Small intestine (tissue), 7 donors: Measurements from ENCODE around the gene VKORC1L1. TPM values are rescaled to one million over a fixed set of nuclear protein-coding genes. Genes with fewer than 3 reads are reported as not detected.
"Not testable (repeated sequence)": the region's sequence is repeated elsewhere in the genome, so short reads cannot be mapped to it uniquely, and the experiment has no call there.

Experiments
- DNase-seq, 2 donors: peaks; one replicate each; pipeline versions ENCODE4 v3.0.0 to v3.0.0-alpha.2; 2013
- FAIRE-seq: peaks from 2 replicates; lab custom pipeline; 2012; peaks lifted over from hg19 to GRCh38; lab: Jason Lieb, UNC
- H3K27ac ChIP-seq, 3 donors: one replicate each; pipeline ENCODE4 v1.5.1; 2013; ENCODE audit warnings: low read length in 2 of 3, mild to moderate bottlenecking in 2 of 3, control low read depth in 1 of 3, inconsistent platforms in 1 of 3, low read depth in 1 of 3, moderate library complexity in 1 of 3
- H3K27me3 ChIP-seq, 3 donors: one replicate each; pipeline ENCODE4 v1.6.1; 2013; ENCODE audit warnings: low read length in 3 of 3, inconsistent platforms in 1 of 3; ENCODE audit not compliant: control insufficient read depth in 3 of 3, insufficient read depth in 3 of 3
- H3K36me3 ChIP-seq, 3 donors: one replicate each; pipeline ENCODE4 v1.6.1; 2013; ENCODE audit warnings: low read length in 3 of 3, inconsistent platforms in 1 of 3, low read depth in 1 of 3, mild to moderate bottlenecking in 1 of 3, moderate library complexity in 1 of 3; ENCODE audit not compliant: control insufficient read depth in 3 of 3, insufficient read depth in 2 of 3
- H3K4me1 ChIP-seq, 3 donors: one replicate each; pipeline ENCODE4 v1.6.1; 2013; ENCODE audit warnings: low read length in 2 of 3, inconsistent platforms in 1 of 3, low read depth in 1 of 3, mild to moderate bottlenecking in 1 of 3, moderate library complexity in 1 of 3; ENCODE audit not compliant: control insufficient read depth in 3 of 3, insufficient read depth in 2 of 3
- H3K4me3 ChIP-seq, 3 donors: one replicate each; pipeline ENCODE4 v1.5.1; 2013; ENCODE audit warnings: low read length in 3 of 3, control low read depth in 1 of 3, inconsistent platforms in 1 of 3, low read depth in 1 of 3, mild to moderate bottlenecking in 1 of 3, moderate library complexity in 1 of 3
- H3K9me3 ChIP-seq, 2 donors: one replicate each; pipeline ENCODE4 v1.6.1; 2013; ENCODE audit warnings: low read depth in 1 of 2, low read length in 1 of 2; ENCODE audit not compliant: control insufficient read depth in 2 of 2, insufficient read depth in 1 of 2
- WGBS, 3 donors: extraction: QIAGEN DNeasy Blood & Tissue Kit; methylation state at CpG; one replicate each; pipeline ENCODE4 v1.1.7; 2013; 5-methylcytosine and 5-hydroxymethylcytosine counted together
- polyA plus RNA-seq, 4 donors: library from polyadenylated mRNA; stranded (reverse) in 3 of 4; unstranded in 1 of 4; fragments of 200-250 nt in 3 of 4; fragments of 120-200 nt in 1 of 4; gene quantifications; one replicate each; pipeline versions ENCODE4 v1.2.1 to v1.2.3, GENCODE V29; 2013
- donor health status: healthy with polysubstance abuse.
- donor health status: control.
- donor health status: control.
- donor health status: Bipolar disorder and iron deficiency.
- donor health status: healthy.

The VKORC1L1 gene
- polyA plus RNA-seq, 4 donors: 6.0 to 25.6 (median 10.2) TPM

GRCh38 chr7:65889722-65890121 is 16.8 kb downstream of the VKORC1L1 start:
- H3K4me1 ChIP-seq, H3K27me3 ChIP-seq, H3K36me3 ChIP-seq, H3K27ac ChIP-seq, DNase-seq, H3K4me3 ChIP-seq, H3K9me3 ChIP-seq, FAIRE-seq: not testable (repeated sequence)
- WGBS, 3 donors: 92 to 95% (median 93%) methylated on average over 2 of the region's 2 CpGs

- no peaks in the 10 kb centered on the region for H3K9me3 ChIP-seq
- no peaks in the 10 kb centered on the region for H3K4me1 ChIP-seq
- H3K4me3 ChIP-seq: no peak overlapping the region
- FAIRE-seq (no peak), DNase-seq (no peak)
- peaks cover 0 to 2% (median 0%) of the 10 kb centered on the region in 3 donors for H3K36me3 ChIP-seq
- 77 to 95% (median 92%) methylated on average over 5 of the region's 5 CpGs for WGBS, 3 donors
- no peaks in the 10 kb centered on the region for H3K27me3 ChIP-seq
- H3K27ac ChIP-seq: no peak overlapping the region
Observed at GRCh38 chr7:65892161-65892560, 19.3 kb downstream of the VKORC1L1 start.

DNA sequence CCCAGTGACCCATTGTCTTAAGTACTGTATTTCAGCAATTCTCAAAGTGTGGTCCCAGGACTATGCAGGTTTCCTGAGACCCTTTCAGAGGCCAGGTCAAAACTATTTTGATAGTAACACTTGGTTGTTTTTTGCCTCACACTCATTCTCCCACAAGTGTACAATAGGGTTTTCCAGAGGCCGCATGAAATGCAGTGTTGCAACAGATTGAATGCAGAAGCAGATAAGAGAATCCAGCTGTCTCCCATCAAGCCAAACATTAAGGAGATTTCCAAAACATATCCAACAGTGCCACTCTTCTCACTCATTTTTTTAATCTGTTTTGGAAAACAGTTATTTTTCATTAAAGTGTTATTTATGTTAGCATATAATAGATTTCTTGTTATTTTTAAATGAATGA is 20.0 kb downstream of the VKORC1L1 start:
- Histone ChIP-seq H3K4me3 (no peak overlapping the region), H3K27me3 (no peaks in the 10 kb centered on the region), H3K9me3 (no peaks in the 10 kb centered on the region), H3K27ac (no peak overlapping the region), H3K4me1 (no peaks in the 10 kb centered on the region), H3K36me3 (peaks cover 0 to 2% (median 0%) of the 10 kb centered on the region in 3 donors)
- FAIRE-seq: no peak
- DNase-seq: no peak
- WGBS, 3 donors: 71 to 94% (median 86%) methylated on average over 1 of the region's 1 CpG

DNA sequence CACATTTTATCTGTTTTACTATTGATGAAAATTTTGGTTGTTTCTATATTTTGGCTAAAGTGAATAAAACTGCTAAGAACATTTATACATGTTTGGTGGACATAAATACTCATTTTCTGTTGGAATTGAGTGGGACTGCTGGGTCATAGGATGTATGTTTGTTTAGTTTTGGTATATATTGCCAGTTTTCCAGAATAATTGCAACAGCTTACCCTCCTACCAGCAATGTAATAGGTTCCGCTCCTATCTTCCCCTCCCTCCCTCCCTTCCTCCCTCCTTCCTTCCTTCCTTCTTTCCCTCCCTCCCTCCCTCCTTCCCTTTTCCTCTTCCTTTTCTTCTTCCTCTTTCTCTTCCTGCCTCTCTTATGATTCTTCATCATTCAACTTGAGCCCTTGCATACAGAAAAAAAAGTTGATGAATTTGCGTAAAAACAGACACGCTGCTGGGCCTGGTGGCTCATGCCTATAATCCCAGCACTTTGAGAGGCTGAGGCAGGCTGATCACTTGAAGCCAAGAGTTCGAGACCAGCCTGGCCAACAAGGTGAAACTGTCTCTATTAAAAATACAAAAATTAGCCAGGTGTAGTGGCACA is 23.5 kb downstream of the VKORC1L1 start:
- WGBS, 3 donors: 92 to 96% (median 95%) methylated on average over 4 of the region's 4 CpGs
- peaks cover 0 to 2% (median 0%) of the 10 kb centered on the region in 3 donors for H3K36me3 ChIP-seq
- no peak overlapping the region for H3K4me3 ChIP-seq
- DNase-seq (no peak), FAIRE-seq (no peak)
- no peaks in the 10 kb centered on the region for H3K4me1 ChIP-seq
- H3K9me3 ChIP-seq: peaks cover 0 to 3% of the 10 kb centered on the region in 2 donors
- H3K27ac ChIP-seq: no peak overlapping the region
- H3K27me3 ChIP-seq: no peaks in the 10 kb centered on the region

DNA sequence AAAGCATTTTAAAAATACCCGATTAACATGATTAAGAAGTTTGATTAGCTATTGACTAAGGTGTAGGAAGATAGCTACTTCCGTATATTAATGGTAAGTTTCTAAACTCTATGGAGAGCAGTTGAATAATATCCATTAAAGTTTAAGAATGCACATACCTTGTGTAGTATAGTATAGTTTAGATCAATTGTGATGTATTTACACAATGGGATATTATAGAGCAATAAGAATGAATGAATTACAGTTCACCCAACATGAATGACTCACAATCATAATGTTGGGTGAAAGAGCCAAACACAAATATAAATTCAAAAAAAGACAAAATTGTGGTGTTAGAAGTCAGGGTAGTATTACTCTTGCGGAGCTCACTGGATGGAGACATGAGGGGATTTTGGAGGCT is 24.4 kb downstream of the VKORC1L1 start:
- not testable (repeated sequence) for H3K4me3 ChIP-seq, H3K4me1 ChIP-seq, H3K36me3 ChIP-seq, H3K27ac ChIP-seq, H3K9me3 ChIP-seq, H3K27me3 ChIP-seq, DNase-seq, FAIRE-seq
- 93 to 97% (median 95%) methylated on average over 3 of the region's 3 CpGs for WGBS, 3 donors

DNA sequence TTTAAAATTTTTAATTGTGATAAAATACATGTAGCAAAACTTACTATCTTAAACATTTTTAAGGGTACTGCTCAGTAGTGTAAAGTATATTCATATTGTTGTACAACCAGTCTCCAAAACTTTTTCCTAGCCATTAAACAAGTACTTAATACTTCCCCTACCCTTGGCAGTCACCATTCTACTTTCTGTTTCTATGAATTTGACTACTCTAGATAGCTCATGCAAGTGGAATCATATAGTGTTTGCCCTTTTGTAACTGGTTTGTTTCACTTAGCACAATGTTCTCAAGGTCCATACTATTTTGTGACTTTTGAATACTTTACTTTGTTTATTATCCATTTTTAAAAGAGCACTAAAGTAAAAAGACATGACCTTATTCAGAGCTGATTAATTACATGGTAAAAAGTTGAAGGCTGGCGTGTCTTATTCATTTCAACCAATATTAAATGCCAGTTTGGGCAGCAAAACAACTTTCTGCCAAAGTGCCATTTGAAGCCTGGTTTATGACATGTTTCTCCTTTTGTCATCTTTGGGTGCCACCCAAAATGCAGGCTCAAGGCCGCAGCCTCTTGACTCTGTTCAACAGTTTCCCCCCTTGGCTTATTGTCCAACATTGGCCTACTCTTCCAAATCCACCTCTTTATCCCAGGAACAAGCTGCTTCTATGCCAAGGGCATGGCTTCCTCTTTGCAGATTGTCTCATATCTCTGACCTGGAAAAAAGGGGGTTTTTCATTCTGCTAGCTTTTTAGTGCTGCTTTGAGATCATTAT is 26.0 kb downstream of the VKORC1L1 start:
- DNase-seq, H3K27ac ChIP-seq, FAIRE-seq, H3K36me3 ChIP-seq, H3K4me3 ChIP-seq, H3K4me1 ChIP-seq, H3K9me3 ChIP-seq, H3K27me3 ChIP-seq: not testable (repeated sequence)
- WGBS, 3 donors: 87 to 98% (median 95%) methylated on average over 2 of the region's 2 CpGs

GRCh38 chr7:65902306-65902705 is 29.4 kb downstream of the VKORC1L1 start:
- no peak for FAIRE-seq
- Histone ChIP-seq H3K27ac (no peak overlapping the region), H3K4me1 (peaks cover 0 to 4% (median 0%) of the 10 kb centered on the region in 3 donors), H3K36me3 (peaks cover 0 to 7% (median 2%) of the 10 kb centered on the region in 3 donors), H3K9me3 (peaks cover 0 to 13% of the 10 kb centered on the region in 2 donors), H3K4me3 (no peak overlapping the region), H3K27me3 (no peaks in the 10 kb centered on the region)
- no peak for DNase-seq

DNA sequence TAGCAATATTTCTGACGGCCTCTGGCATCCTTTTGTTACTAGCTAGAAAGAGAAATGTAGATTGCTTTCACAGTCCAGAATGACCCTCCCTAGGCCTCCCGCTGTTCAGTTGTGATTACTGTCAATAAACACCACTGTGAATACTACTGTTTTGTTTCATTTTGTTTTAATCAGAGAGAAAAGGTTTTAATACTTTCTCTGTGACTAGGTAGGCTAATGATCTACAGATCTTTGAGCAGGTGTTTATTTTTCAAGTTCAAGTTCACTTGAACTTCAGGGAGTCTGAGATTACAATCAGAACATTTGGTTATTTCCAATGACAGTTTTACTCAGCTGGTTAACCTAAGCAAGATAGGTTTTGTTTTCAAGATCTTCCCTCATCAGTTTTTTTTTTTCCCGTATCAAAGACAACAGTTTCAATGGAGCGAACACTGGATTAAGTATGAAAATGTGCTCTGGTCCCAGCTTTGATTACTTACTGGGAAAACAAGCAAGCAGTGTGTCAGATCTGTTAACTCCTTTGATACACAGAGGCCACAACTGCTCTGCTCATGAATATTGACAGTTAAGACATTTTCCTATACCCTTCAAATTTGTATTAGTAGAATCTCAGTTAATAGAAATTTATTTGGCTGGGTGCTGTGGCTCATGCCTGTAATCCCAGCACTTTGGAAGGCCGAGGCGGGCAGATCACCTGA is 34.8 kb downstream of the VKORC1L1 start:
- H3K27ac ChIP-seq: peak overlapping the region in 1 of 3 donors; percentile 28
- no peaks in the 10 kb centered on the region for H3K27me3 ChIP-seq

More for the DNA sequence above, 34.8 kb downstream of the VKORC1L1 start:
- Histone ChIP-seq H3K9me3 (peaks cover 0 to 8% of the 10 kb centered on the region in 2 donors), H3K4me1 (peaks cover 0 to 11% (median 0%) of the 10 kb centered on the region in 3 donors), H3K36me3 (peaks cover 0 to 5% (median 0%) of the 10 kb centered on the region in 3 donors), H3K4me3 (no peak overlapping the region)
- FAIRE-seq (no peak), DNase-seq (peak in 1 of 2 donors; percentile 24)
- 62 to 79% (median 66%) methylated on average over 6 of the region's 6 CpGs for WGBS, 3 donors
